HL-60 (cell line): ENCODE measurements around the gene POP4.

Experiments used
- DNase-seq, 2 experiments: peaks; one replicate each; pipeline ENCODE4 v3.0.0-alpha.2; 2010 to 2020; ENCODE audit warnings: low read depth in 1 of 2, low spot score in 1 of 2
- H3K27ac ChIP-seq: fragments of 250-450 bp; sonication (Bioruptor Pico); replicated peaks from 2 replicates; pipeline ENCODE4 v1.5.1; 2020; ENCODE audit warnings: mild to moderate bottlenecking, moderate library complexity
- H3K27me3 ChIP-seq: fragments of 250-450 bp; sonication (Bioruptor Pico); 2 replicates; pipeline ENCODE4 v1.5.1; 2021; ENCODE audit warnings: mild to moderate bottlenecking, moderate library complexity; ENCODE audit not compliant: insufficient read depth, poor library complexity, severe bottlenecking
- H3K4me3 ChIP-seq: replicated peaks from 2 replicates; pipeline ENCODE4 v1.5.1; 2011; ENCODE audit warnings: mild to moderate bottlenecking, control low read depth, low read length; ENCODE audit not compliant: insufficient read depth
- CTCF ChIP-seq: IDR thresholded peaks from one replicate; pipeline ENCODE4 v1.5.1; 2011; ENCODE audit warnings: low read length, control low read depth, inconsistent platforms; ENCODE audit not compliant: insufficient read depth
- GABPA ChIP-seq: IDR thresholded peaks from 2 replicates; pipeline ENCODE4 v1.6.1; 2012; ENCODE audit warnings: low read depth
- POLR2AphosphoS5 ChIP-seq: IDR thresholded peaks from 2 replicates; pipeline ENCODE4 v1.6.1; 2012; ENCODE audit warnings: low read depth
- REST ChIP-seq: IDR thresholded peaks from 2 replicates; pipeline ENCODE4 v1.6.1; 2012; ENCODE audit warnings: low read depth; ENCODE audit not compliant: insufficient replicate concordance
- SPI1 ChIP-seq: IDR thresholded peaks from 2 replicates; pipeline ENCODE4 v1.6.1; 2012; ENCODE audit warnings: low read depth, mild to moderate bottlenecking, borderline replicate concordance

Gene POP4

GRCh38 chr19:29622166-29623070 lies 16.3 kb downstream of the POP4 start:
- H3K4me3 ChIP-seq = no peak overlapping the region
- no peak for TF ChIP-seq POLR2AphosphoS5
- no peak for TF ChIP-seq REST
- TF ChIP-seq GABPA = no peak
- TF ChIP-seq SPI1 = no peak
- TF ChIP-seq CTCF = no peak
- no peak for DNase-seq

GRCh38 chr19:29623726-29624488 lies 17.8 kb downstream of the POP4 start:
- no peak overlapping the region for H3K27ac ChIP-seq
- peaks cover 3% of the 10 kb centered on the region for H3K27me3 ChIP-seq
- DNase-seq = no peak

More at GRCh38 chr19:29622166-29623070, 16.3 kb downstream of the POP4 start:
- Histone ChIP-seq H3K27me3 (peaks cover 3% of the 10 kb centered on the region), H3K27ac (no peak overlapping the region)

More at GRCh38 chr19:29623726-29624488, 17.8 kb downstream of the POP4 start:
- no peak overlapping the region for H3K4me3 ChIP-seq
- TF ChIP-seq SPI1 (no peak), CTCF (no peak), POLR2AphosphoS5 (no peak), GABPA (no peak), REST (no peak)
